GM12878 (cell line): ENCODE measurements around the gene SHCBP1L. TPM values are rescaled to one million over a fixed set of nuclear protein-coding genes. Genes with fewer than 3 reads are reported as not detected.

ENCODE experiments used
- ATAC-seq: fragments of 200-7000 bp; cut with Tn5 transposase; 3 replicates; pipeline ENCODE4 v1.9.1; 2020; ENCODE audit warnings: mild to moderate bottlenecking, moderate library complexity
- BruUV-seq: library from RNA; stranded (reverse); fragments of 400-500 nt; replicated peaks from 2 replicates; lab custom pipeline; 2021; lab: Mats Ljungman, UMichigan
- CTCF ChIA-PET: fragments of 300-600 bp; sonication (Branson Sonifier 250); formaldehyde crosslinking; extraction: SDS; loops from one replicate; lab custom pipeline; 2021; ENCODE audit warnings: inconsistent platforms; lab: Yijun Ruan, JAX
- POLR2A ChIA-PET: fragments of 350-600 bp; formaldehyde crosslinking; extraction: SDS; loops from one replicate; lab custom pipeline; 2021; ENCODE audit warnings: inconsistent platforms; lab: Charles Lee
- RAD21 ChIA-PET: fragments of 300-600 bp; sonication (Branson Sonifier 250); formaldehyde crosslinking; loops from one replicate; lab custom pipeline; 2023; ENCODE audit warnings: antibody characterized with exemption; ENCODE audit not compliant: unreplicated experiment; lab: Charles Lee
- SMC1A ChIA-PET: fragments of 300-600 bp; sonication (Branson Sonifier 250); formaldehyde crosslinking; loops from one replicate; lab custom pipeline; 2023; ENCODE audit not compliant: unreplicated experiment, uncharacterized antibody; lab: Charles Lee
- DNase-seq: peaks from one replicate; pipeline ENCODE4 v3.0.0-alpha.2; 2011; ENCODE audit warnings: low read depth, low spot score
- FAIRE-seq: peaks from 3 replicates; lab custom pipeline; 2011; peaks lifted over from hg19 to GRCh38; lab: Jason Lieb, UNC
- H2AFZ ChIP-seq: 2 replicates; pipeline ENCODE4 v1.6.0; 2011; ENCODE audit warnings: low read depth, low read length, control low read depth; ENCODE audit not compliant: control insufficient read depth
- H3K27ac ChIP-seq: 2 replicates; pipeline ENCODE4 v1.5.1; 2011; ENCODE audit warnings: control low read depth; ENCODE audit not compliant: control insufficient read depth, insufficient read depth
- H3K27me3 ChIP-seq, 2 experiments: replicated peaks in 1 of 2; 2 replicates each; pipeline versions ENCODE4 v1.6.0 to v1.6.1; 2011; ENCODE audit warnings: low read length in 1 of 2; ENCODE audit not compliant: control insufficient read depth in 2 of 2, insufficient read depth in 2 of 2
- H3K36me3 ChIP-seq, 2 experiments: 2 replicates each; pipeline ENCODE4 v1.5.1; 2011; ENCODE audit warnings: low read length in 1 of 2; ENCODE audit not compliant: control insufficient read depth in 2 of 2, insufficient read depth in 2 of 2
- H3K4me1 ChIP-seq: 2 replicates; pipeline ENCODE4 v1.6.1; 2011; ENCODE audit warnings: mild to moderate bottlenecking, low read length, moderate library complexity, mixed read lengths; ENCODE audit not compliant: control insufficient read depth, insufficient read depth
- H3K4me2 ChIP-seq: 2 replicates; pipeline ENCODE4 v1.6.0; 2011; ENCODE audit warnings: control low read depth; ENCODE audit not compliant: control insufficient read depth, insufficient read depth
- H3K4me3 ChIP-seq: fragments of 200-600 bp; sonication (generic); 2 replicates; pipeline ENCODE4 v1.5.1; 2016
- H3K79me2 ChIP-seq: 2 replicates; pipeline ENCODE4 v1.6.0; 2011; ENCODE audit warnings: low read length; ENCODE audit not compliant: control insufficient read depth, insufficient read depth
- H3K9ac ChIP-seq: 2 replicates; pipeline ENCODE4 v1.8.0; 2011; ENCODE audit warnings: low read length, control low read depth, mixed read lengths; ENCODE audit not compliant: control insufficient read depth, insufficient read depth
- H3K9me3 ChIP-seq: replicated peaks from 3 replicates; pipeline ENCODE4 v1.5.1; 2011; ENCODE audit warnings: mild to moderate bottlenecking, low read length; ENCODE audit not compliant: control insufficient read depth, insufficient read depth
- H4K20me1 ChIP-seq: 2 replicates; pipeline ENCODE4 v1.6.0; 2011; ENCODE audit not compliant: control insufficient read depth, insufficient read depth
- BACH1 ChIP-seq: fragments of 450-650 bp; IDR thresholded peaks from 2 replicates; pipeline ENCODE4 v1.6.1; 2017; ENCODE audit warnings: mild to moderate bottlenecking, borderline replicate concordance
- NR2F1 ChIP-seq: fragments of 450-650 bp; conservative IDR thresholded peaks from 2 replicates; pipeline ENCODE4 v1.6.1; 2017; ENCODE audit warnings: mild to moderate bottlenecking
- PML ChIP-seq: IDR thresholded peaks from 2 replicates; pipeline ENCODE4 v1.6.1; 2012; ENCODE audit warnings: low read length, inconsistent platforms
- PRDM15 ChIP-seq: fragments of 450-650 bp; formaldehyde crosslinking; IDR thresholded peaks from 2 replicates; pipeline ENCODE4 v1.4.0; 2020; ENCODE audit warnings: mild to moderate bottlenecking, moderate library complexity
- SMC3 ChIP-seq: IDR thresholded peaks from 2 replicates; pipeline ENCODE4 v1.6.1; 2011; ENCODE audit warnings: low read length, improper control_type of control experiment, borderline replicate concordance
- WGBS: methylation state at CpG from one replicate; pipeline ENCODE4 v1.1.6; 2016; ENCODE audit warnings: low lambda C conversion rate; ENCODE audit not compliant: insufficient replicate concordance, insufficient coverage; ENCODE audit errors: missing lambda C conversion rate; 5-methylcytosine and 5-hydroxymethylcytosine counted together
- in situ Hi-C: fragments of 300-500 bp; cut with MboI; formaldehyde crosslinking; loops from 9 replicates; pipeline ENCODE4 v1.14.3; 2018; ENCODE audit warnings: mixed read lengths
- intact Hi-C: fragments of 100-400 bp; cut with micrococcal nuclease; formaldehyde crosslinking; loops from one replicate; pipeline ENCODE4 v1.14.2; 2022; ENCODE audit not compliant: unreplicated experiment
- polyA plus RNA-seq, 11 experiments: library from polyadenylated mRNA; depleted of rRNA in 4 of 11; unstranded in 6 of 11; stranded (reverse) in 5 of 11; fragments of >200 nt; fragmentation: Nextera tagmentation in 4 of 11; fragmentation: Illumina TruSeq in 1 of 11; extraction: Ambion mirVana in 4 of 11; extraction: Trizol in 1 of 11; gene quantifications; 1 replicate in 1 of 11; 2 replicates in 10 of 11; pipeline versions ENCODE4 v1.2.1 to v1.2.3, GENCODE V29; 2011 to 2016; ENCODE audit warnings: inconsistent platforms in 2 of 11, missing spikeins in 2 of 11, low read depth in 1 of 11
- total RNA-seq, 4 experiments: library from RNA; depleted of rRNA in 3 of 4; stranded (reverse); fragments of >200 nt in 3 of 4; fragmentation: Illumina TruSeq in 1 of 4; extraction: Trizol in 1 of 4; gene quantifications; 2 replicates each; pipeline versions ENCODE4 v1.2.1 to v1.2.3, GENCODE V29; 2013 to 2021

Gene SHCBP1L
- total and polyA plus RNA-seq, 10 of the 15 experiments (the other 5 are each of a cell fraction or from before 2014, with no cell fraction given): not detected

GRCh38 chr1:182917378-182917777 lies 35.6 kb downstream of the SHCBP1L start:
- ATAC-seq (no peak), DNase-seq (no peak), FAIRE-seq (peak; percentile 59)
- H3K79me2 ChIP-seq: no peaks in the 10 kb centered on the region
- no peak overlapping the region for H3K4me2 ChIP-seq
- 47% methylated on average over 3 of the region's 3 CpGs for WGBS
- ChIA-PET RAD21 (no interaction called here), SMC1A (no interaction called here), CTCF (no interaction called here), POLR2A (no interaction called here)
- H4K20me1 ChIP-seq: no peaks in the 10 kb centered on the region
- H3K4me3 ChIP-seq: no peak overlapping the region
- H3K9ac ChIP-seq: no peak overlapping the region
- H3K27me3 ChIP-seq: no peaks in the 10 kb centered on the region
- no peak overlapping the region for H3K27ac ChIP-seq
- H3K36me3 ChIP-seq: no peaks in the 10 kb centered on the region
- in situ Hi-C loops: no loop called here
- no TSS peak for BruUV-seq
- no peaks in the 10 kb centered on the region for H3K4me1 ChIP-seq
- no peak overlapping the region for H2AFZ ChIP-seq
- no peaks in the 10 kb centered on the region for H3K9me3 ChIP-seq
- intact Hi-C loops: no loop called here
- TF ChIP-seq NR2F1 (no peak), PRDM15 (CRISPR knock-in tag) (no peak), SMC3 (no peak), BACH1 (no peak), PML (no peak)
